ENCODE results near the gene STK32B.

The STK32B gene

DNA sequence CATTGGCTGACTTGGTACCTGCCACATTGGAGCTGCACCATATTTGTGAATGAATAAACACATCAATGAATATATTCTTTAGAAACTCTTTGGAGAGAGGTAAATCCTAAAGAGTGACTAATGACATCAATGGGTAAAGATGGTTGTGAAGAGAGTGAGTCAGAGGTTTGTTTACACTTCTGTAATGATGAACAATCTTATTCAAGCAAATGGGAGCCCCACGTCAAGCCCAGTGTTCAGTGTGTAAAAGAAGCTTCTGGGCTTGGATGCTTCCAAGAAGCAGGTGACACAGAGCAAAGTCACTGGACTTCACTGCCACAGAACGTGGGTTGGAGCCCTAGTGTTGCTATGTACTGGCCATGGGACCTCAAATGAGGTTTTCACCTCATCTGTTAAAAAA is 319.0 kb downstream of the STK32B start:
- no peak for DNase-seq

GRCh38 chr4:5371415-5372190 is 320.3 kb downstream of the STK32B start:
- no peak for DNase-seq

GRCh38 chr4:5372198-5372597 is 320.9 kb downstream of the STK32B start:
- DNase-seq: no peak

DNA sequence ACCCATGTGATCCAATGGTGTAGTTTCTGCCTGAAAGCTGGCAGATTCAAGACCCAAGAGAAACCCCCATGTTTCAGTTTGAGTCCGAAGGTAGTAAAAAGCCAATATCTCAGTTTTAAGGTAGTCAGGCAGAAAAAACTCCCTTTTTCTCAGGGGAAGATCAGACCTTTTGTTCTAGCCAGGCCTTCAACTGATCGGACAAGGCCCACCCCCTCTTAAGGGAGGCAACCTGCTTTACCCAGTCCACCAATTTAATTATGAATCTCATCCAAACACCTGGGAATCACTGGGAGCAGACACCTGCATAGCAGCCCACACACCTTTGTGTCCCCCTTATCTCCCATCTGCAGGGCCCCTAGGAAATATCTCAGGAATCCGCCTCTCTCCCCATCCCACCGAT is 322.0 kb downstream of the STK32B start:
- no peak for DNase-seq

DNA sequence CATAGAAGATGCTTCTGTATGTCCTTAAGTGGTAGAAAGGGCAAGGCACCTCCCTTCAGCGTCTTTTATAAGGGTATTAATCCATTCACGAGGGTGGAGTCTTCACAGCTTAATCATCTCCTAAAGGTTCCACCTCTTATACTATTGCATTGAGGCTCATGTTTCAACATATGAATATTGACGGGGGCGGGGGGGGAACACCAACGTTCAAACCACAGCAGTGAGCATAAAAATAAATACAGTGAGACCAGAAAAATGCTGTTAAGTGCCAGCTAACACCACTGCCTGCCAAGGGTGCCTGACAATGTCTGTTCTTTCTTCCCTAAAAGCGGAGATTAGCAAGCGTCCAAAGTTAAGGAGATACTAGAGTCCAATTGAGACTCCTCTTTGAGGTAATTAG is 323.3 kb downstream of the STK32B start:
- no peak for DNase-seq

DNA sequence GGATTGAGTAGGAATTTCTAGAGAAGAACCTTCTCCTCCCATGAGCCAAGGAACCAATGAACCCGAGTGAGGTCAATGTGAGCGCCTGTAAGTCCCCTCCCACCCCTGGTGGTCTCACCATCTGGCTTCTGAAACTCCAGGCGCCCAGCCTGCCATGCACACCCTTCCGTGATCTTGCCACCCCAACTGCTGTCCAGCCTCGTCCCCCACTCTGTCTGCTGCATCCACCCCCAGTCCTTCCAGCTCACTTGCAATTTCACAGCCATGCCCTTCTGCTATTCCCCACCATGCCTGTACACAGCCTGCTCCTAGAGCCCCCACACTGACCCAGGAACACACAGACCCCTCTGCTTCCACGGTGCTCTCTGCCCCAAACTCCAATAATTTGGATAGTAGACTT is 323.7 kb downstream of the STK32B start:
- DNase-seq: no peak

DNA sequence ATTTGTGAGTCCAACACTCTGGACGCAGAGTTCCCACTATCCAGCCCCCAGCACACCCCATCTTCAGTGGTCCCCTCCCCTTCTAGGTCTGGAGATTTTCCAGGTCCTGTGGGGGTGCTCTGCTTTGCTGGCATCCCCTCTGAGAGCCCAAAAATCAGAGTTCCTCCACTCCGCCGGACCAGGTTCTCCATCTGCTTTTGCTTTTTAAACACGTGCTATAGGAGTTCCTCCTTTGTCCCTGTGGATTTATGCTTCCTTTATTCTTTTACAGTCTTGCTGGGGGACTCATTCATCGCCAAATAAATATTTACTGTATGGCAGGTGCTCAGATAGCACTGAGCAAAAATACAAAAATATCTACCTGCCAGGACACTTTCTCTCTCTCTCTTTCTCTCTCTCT is 324.7 kb downstream of the STK32B start:
- DNase-seq: no peak

DNA sequence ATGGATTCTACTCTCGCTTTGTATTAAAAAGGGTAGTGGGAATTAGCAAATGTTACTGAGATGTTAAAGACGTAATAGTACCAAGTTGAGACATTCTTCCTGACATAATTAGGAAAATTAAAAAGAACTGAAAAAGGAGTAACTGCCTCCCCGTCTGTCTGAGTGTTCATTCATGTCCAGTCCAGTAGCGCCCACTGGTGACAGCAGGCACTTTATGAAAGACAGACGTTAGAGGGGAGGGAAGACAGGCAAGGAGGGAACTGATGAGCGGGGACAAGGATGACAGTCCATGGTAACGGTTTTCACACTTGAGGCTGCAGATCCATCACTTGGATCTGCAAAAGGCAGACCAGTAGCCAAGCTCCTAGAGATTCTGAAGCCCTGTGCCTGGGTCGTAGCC is 326.7 kb downstream of the STK32B start:
- no peak for DNase-seq

GRCh38 chr4:5379895-5380294 is 328.6 kb downstream of the STK32B start:
- no peak for DNase-seq

- no peak for DNase-seq
These were observed 330.7 kb downstream of the STK32B start for GRCh38 chr4:5381961-5382441.

DNA sequence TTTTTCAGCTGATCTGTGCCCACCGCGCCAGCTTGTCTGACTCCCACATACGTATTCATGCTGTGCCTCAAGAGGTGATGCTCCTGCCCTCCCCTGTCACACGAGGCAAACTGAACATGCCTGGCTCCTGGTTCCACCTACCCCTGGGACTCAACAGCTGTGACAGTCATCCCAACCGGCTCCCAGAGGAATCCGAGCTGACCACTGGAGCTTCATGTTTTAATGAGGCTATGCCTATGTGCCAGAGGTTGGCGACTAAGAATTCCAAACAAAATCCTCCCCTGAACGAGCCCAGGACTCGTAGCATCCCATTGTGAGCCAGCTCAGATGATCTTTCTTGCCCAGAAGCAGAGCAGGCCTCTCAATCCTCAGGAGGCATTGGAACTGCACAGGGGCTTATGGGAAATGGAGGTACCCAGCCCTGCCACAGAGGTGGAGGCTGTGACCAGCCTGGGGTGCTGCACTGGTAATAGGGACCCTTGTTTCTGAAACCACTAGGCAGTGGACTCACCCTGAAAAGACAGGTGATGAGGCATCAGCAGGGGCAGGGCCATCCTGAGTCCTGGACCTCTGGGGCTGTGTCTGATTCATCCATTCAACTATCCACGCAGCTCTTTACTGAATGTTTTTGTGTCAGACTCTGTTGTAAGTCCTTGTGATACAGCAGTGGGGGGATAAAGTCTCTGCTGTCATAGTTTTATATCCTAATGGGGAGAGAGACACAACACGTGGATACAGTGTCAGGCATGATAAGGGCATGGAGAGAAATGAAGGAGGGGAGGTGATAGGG is 332.1 kb downstream of the STK32B start:
- no peak for DNase-seq

DNA sequence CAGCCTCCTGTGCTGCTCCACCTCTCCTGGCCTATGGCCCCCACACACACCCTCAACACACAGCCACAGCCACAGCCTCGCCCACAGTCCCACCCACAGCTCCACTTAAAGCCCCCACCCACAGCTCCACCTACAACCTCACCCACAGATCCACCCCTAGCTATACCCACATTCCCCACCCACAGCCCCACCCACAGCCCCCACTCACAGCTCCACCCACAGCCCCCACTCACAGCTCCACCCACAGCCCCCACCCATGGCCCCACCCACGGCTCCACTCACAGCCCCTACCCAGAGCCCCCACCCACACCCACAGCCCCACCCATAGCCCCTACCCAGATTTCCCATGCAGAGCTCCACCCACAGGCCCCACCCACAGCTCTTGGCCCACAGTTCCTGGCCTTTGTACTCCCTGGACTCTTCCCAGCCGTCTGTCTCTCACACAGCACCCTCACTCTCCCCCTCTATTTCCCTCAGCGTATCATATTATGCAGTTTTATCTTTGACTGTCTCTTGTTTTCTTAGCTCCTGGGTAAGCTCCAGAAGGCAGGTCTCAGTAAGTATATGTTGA is 334.5 kb downstream of the STK32B start:
- DNase-seq: no peak

GRCh38 chr4:5386921-5387320 is 335.6 kb downstream of the STK32B start:
- DNase-seq: no peak

GRCh38 chr4:5387457-5387856 is 336.2 kb downstream of the STK32B start:
- no peak for DNase-seq

DNA sequence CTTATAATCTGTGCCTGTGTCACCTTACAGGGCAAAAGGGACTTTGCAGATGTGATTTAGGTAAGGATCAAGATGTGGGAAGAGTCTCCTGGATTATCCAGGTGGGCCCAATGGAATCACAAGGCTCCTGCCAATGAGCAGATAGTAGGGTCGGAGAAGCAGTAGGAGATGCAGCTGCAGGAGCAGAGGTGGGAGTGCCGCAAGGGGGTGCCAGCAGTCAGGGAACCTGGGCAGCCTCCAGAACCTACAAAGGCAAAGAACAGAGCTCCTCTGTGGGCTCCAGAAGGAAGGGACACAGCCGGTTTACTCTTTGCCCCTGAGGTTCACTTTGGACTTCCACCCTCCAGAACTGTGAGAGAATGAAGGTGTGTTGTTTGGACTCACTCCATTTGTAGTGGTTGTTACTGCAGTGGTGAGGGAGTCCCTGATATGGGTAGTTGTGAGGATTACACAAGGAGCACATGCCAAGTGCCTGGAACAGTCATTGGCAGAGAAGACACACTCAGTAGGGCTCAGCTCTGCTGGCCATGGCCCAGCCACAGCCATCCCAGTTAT is 338.6 kb downstream of the STK32B start:
- no peak for DNase-seq

GRCh38 chr4:5391492-5391891 is 340.2 kb downstream of the STK32B start:
- no peak for DNase-seq

- no peak for DNase-seq
These were observed 342.7 kb downstream of the STK32B start for GRCh38 chr4:5393911-5394513.

GRCh38 chr4:5395781-5396180 is 344.5 kb downstream of the STK32B start:
- DNase-seq: no peak

DNA sequence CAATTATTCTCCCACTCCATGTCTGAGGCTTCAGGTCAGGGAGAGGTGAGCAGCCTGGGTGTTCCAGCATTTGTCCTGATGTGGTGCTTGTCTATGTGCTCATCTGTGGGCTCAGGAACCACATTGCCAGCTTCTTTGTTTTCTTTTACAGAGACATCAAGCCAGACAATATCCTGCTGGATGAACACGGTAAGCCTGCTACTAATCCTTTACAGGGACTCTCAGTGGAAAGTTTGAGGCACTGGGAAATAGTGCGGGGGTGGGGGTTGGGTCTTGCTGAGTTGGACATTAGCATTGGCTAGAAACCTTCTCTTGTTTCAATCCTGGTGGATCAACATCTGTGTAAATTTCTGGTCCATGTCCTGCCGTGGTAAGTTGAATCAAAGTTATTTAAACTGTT is 346.8 kb downstream of the STK32B start:
- no peak for DNase-seq

GRCh38 chr4:5399124-5399523 is 347.8 kb downstream of the STK32B start:
- no peak for DNase-seq

DNA sequence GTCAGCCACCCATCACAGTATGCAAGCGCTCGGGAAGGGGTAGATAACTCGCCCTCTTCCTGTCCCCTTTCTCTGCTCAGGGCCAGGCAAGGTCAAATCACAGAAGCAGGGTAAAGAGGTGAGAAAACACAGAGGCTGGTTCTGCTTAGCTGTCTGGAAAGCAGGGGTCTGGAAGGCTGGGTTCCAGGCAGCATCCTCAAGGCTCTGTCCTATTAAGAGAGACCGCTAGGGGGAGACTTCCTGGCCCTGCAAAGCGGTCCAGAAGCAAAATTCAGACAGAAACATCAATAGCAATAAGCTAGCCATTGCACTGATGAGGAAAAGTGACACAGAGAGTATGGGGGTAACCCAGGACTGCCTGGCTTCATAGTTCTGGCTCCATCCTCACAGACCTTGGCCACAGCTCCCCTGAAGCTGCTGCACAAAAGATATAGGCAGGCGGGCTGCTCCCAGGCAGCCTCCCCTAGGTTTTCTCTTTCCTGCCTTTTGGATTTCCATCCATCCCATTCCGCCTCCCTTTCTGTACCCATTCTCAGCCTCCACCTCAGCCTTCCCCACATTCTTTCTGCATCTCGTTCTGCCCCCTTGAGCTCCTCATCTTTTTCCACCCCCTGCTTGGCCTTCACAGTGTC is 348.6 kb downstream of the STK32B start:
- DNase-seq: no peak

- DNase-seq: no peak
These were observed 352.6 kb downstream of the STK32B start for GRCh38 chr4:5403746-5404497.

Measured in activated CD4-positive, alpha-beta T cell treated with anti-CD3 and anti-CD28 coated beads for 48 hours (primary cell).